Activated CD8-positive, alpha-beta memory T cell treated with anti-CD3 and anti-CD28 coated beads, Interleukin-2, amount 50 U/mL, for 24 hours (primary cell): ENCODE results near the gene KLC1.
"Not testable (repeated sequence)": the region's sequence is repeated elsewhere in the genome, so short reads cannot be mapped to it uniquely, and the experiment has no call there.

ENCODE experiments used
- DNase-seq: peaks from one replicate; pipeline ENCODE4 v3.0.0-alpha.2; 2020; ENCODE audit errors: extremely low read depth

KLC1 gene

GRCh38 chr14:103628684-103629502, at the start of gene KLC1:
Gene KLC1 (plus strand): TSS chr14:103629211. CDS start chr14:103654565, 25,354 bp downstream.
- peak; percentile 52 for DNase-seq

GRCh38 chr14:103581206-103581605, 47.8 kb upstream of the KLC1 start:
- DNase-seq = no peak

- no peak for DNase-seq
Observed at GRCh38 chr14:103581954-103582703, 46.9 kb upstream of the KLC1 start.

GRCh38 chr14:103584326-103584915, 44.6 kb upstream of the KLC1 start:
- no peak for DNase-seq

GRCh38 chr14:103593577-103593976, 35.4 kb upstream of the KLC1 start:
- no peak for DNase-seq

- no peak for DNase-seq
Observed at GRCh38 chr14:103594265-103594664, 34.7 kb upstream of the KLC1 start.

- no peak for DNase-seq
Observed at GRCh38 chr14:103597623-103598377, 31.2 kb upstream of the KLC1 start.

- DNase-seq = no peak
Observed at GRCh38 chr14:103600503-103600902, 28.5 kb upstream of the KLC1 start.

- DNase-seq = no peak
Observed at GRCh38 chr14:103604620-103605019, 24.4 kb upstream of the KLC1 start.

GRCh38 chr14:103606963-103607668, 21.9 kb upstream of the KLC1 start:
- no peak for DNase-seq

- no peak for DNase-seq
Observed at GRCh38 chr14:103607822-103608221, 21.2 kb upstream of the KLC1 start.

- DNase-seq = not testable (repeated sequence)
Observed at GRCh38 chr14:103609081-103609480, 19.9 kb upstream of the KLC1 start.

- DNase-seq = no peak
Observed at GRCh38 chr14:103611215-103611614, 17.8 kb upstream of the KLC1 start.

- DNase-seq = no peak
Observed at GRCh38 chr14:103613517-103613916, 15.5 kb upstream of the KLC1 start.

- DNase-seq = no peak
Observed at GRCh38 chr14:103616635-103617300, 12.2 kb upstream of the KLC1 start.

- no peak for DNase-seq
Observed at GRCh38 chr14:103619057-103619456, 10.0 kb upstream of the KLC1 start.

GRCh38 chr14:103621860-103622259, 7.2 kb upstream of the KLC1 start:
- DNase-seq = no peak

- no peak for DNase-seq
Observed at GRCh38 chr14:103623308-103623707, 5.7 kb upstream of the KLC1 start.

- no peak for DNase-seq
Observed at GRCh38 chr14:103623883-103624482, 5.0 kb upstream of the KLC1 start.

GRCh38 chr14:103624860-103625259, 4.2 kb upstream of the KLC1 start:
- DNase-seq = no peak
